Keratinocyte (primary cell): Measurements from ENCODE around the gene GAL3ST2.

Experiments used
- EZH2 ChIP-seq: IDR thresholded peaks from one replicate; pipeline ENCODE4 v1.6.1; 2012; ENCODE audit warnings: inconsistent platforms, mild to moderate bottlenecking, low read length, moderate library complexity
- TF ChIP-seq, protein P1 (sequence below), 3 experiments: IDR thresholded peaks in 1 of 3; conservative IDR thresholded peaks in 1 of 3; optimal IDR thresholded peaks in 1 of 3; 2 replicates in 2 of 3; 3 replicates in 1 of 3; pipeline versions ENCODE3 to v1.5.1; 2011; ENCODE audit warnings: low read length in 3 of 3, mild to moderate bottlenecking in 3 of 3, moderate library complexity in 2 of 3, control low read depth in 1 of 3, inconsistent platforms in 1 of 3; ENCODE audit not compliant: insufficient read depth in 2 of 3; ENCODE audit errors: extremely low read depth in 1 of 3

DNA sequence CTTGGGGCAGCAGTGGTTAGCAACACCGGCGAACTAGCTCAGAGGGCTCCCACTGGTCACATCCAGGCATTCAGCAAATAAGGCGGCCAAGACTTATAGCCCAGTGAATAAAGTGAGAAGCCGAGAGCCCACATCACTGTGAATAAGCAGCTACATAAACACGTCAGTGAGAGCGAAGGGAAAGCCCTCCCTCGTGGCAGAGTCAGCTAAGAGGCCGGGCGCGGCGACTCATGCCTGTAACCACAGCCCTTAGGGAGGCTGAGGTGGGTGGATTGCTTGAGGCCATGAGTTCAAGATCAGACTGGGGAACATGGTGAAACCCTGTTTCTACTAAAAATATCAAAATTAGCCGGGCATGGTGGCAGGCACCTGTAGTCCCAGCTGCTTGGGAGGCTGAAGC is 37.0 kb upstream of the GAL3ST2 start:
- TF ChIP-seq, protein P1, sequence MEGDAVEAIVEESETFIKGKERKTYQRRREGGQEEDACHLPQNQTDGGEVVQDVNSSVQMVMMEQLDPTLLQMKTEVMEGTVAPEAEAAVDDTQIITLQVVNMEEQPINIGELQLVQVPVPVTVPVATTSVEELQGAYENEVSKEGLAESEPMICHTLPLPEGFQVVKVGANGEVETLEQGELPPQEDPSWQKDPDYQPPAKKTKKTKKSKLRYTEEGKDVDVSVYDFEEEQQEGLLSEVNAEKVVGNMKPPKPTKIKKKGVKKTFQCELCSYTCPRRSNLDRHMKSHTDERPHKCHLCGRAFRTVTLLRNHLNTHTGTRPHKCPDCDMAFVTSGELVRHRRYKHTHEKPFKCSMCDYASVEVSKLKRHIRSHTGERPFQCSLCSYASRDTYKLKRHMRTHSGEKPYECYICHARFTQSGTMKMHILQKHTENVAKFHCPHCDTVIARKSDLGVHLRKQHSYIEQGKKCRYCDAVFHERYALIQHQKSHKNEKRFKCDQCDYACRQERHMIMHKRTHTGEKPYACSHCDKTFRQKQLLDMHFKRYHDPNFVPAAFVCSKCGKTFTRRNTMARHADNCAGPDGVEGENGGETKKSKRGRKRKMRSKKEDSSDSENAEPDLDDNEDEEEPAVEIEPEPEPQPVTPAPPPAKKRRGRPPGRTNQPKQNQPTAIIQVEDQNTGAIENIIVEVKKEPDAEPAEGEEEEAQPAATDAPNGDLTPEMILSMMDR (optimal IDR thresholded peaks at IDR 0.05 in 1 of 3, IDR thresholded peaks at IDR 0.05 in 1 of 3, conservative IDR thresholded peaks at IDR 0.05 in 1 of 3; ENCODE audit: extremely low read depth in 1 of 3, insufficient read depth in 2 of 3, low read length in 3 of 3) = no peak
- no peak for TF ChIP-seq EZH2
